HK-2 (cell line): ENCODE results near the gene LGR4.

Source experiments
- DNase-seq: peaks from one replicate; pipeline ENCODE4 v3.0.0-alpha.2; 2018; ENCODE audit not compliant: unreplicated experiment

The LGR4 gene

GRCh38 chr11:27401833-27402316, 70.7 kb downstream of the LGR4 start:
- DNase-seq: no peak

DNA sequence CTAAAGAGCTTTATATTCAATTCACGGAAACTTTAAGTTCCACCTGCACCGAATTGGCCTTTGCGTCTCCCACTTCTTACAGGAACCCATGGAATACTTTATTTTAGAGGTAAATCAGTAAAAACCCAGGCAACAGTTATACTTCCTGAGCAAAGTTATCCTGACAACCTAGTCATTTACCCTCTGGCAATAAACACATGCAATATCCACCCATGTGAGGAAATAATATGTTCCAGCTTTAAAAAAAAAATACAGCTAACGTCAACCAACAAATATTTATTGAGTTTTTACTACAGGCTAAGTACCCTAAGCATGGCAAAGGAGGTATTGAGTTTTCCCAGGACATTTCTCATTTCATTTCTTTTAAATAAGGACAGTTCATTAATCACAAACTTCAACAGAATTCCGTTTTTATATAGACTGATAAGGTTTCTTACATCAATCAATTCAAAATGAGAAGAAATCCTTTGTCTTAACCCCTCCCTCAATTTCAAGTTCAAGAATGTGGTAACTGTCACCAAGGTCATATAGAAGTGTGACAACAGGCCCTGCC, 71.2 kb downstream of the LGR4 start:
- DNase-seq: no peak

GRCh38 chr11:27398400-27398770, 74.2 kb downstream of the LGR4 start:
- DNase-seq: no peak

DNA sequence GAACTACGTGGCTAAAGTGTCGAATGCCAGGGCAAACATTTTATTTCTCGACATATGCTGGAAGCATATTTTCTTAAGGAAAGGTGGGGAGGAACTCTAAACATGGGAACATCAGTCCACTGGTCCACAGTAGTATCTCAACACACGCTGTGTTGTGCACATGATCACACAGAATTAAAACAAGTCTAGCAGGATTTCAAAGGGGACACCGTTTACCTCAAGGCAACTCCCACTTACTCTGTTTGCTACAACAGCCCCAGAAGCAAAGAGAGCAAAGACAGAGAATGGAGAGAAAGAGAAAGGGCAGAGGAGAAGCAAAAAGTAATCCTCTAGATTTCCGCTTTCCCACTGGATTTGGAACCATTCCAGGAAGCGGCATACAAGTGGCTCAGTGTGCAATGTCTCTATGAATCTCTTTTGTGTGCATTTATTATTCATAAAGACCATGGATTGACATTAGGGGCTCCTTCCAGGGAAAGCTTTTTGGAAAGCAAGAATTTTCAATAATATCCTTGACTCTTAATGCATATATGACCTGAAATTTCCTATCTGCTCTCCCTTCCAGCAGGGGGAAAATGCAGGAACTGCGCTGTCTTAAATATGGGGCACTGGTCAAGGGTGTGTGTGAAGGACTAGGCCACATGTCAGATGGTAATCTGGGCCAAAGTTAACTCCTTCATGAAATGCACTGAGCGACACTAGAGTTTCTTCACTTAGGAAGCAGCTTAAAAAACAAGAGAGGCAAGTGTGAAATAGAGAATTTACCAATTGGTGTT, 74.8 kb downstream of the LGR4 start:
- DNase-seq: no peak

DNA sequence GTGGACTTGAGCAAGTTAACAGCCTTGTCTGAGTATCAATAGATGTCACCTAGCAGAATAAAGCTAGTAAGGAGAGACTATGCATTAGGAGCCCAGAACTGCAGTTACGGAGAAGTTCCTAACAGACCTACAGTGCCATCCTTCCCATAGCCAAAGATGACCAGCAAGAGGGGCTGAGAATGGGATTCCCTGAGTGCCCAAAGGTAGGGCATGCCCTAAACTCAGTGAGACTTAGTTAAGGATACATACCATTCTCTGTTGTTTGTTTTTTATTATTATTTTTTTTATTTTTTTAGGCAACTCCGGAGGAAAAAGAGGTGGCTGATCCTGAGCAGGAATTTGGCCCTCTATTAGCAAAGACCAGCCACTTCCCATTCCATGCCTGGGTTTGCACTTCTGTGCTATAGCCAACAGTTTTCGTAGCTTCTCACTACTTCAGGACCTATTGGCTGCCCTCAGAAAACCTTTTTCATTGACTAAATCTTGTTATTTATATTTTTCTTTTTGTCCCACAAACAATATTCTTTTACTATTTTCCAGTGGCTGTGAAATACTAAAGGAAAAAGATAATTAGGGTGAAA, 76.2 kb downstream of the LGR4 start:
- DNase-seq: no peak

- DNase-seq: no peak
Observed at GRCh38 chr11:27395556-27396258, 76.9 kb downstream of the LGR4 start.

DNA sequence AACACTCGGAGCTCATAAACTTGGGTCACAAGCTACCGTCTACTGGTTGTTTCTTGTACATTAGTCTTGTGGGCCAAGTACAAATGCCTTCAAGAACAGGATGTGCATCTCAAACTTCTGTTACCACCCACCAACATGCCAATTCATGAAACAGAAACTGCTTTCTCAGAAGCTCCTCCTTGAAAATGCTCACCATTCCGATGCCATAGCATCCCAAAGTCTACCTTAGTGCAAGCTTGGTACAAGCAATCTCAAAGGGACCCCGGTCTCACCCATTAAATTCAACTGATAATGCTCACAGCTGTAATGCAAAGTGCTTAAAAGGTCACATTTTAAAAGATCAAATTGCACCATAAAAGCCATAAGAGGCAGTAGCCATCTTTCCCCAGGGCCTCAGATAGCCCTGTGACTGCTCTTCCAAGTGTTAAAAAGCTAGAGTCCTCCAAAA, 77.8 kb downstream of the LGR4 start:
- DNase-seq: no peak

DNA sequence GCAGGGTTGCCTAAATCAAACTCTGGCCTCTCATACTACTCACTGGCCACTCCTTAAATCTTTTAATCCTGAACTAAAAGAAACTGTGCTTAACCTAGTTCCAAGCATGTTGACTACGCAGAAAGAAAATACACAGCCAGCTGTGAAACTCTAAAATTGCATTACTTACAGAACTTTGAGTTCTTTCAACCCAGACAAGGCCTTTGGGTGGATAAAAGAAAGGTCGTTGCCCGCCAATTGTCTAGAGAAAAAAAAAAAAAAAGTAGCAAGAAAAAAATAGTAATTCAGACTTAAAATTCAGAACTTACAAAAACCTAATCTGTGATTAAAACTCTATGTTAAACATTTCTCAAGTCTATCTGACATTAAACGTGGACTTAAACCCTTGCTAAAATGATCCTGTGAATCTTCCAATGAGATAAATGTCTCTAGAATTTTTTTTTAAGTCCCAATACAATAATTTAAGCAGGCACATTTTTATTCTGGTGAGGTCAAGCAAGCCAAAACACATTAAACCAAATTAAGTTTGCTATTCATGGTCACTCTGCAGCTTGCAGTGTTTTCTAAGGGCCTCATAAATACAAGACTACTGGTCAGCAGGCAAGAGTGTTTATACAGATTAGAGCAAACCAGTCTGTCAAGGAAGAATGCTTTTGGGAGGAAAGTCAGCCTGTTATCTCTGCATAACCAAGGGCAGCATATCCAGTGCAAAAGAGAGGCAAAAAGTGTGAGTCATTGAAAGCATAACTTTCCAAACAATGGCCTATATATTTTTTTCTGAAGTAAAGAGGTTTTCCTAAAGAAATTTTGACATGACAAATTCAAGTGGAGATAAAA, 80.1 kb downstream of the LGR4 start:
- no peak for DNase-seq

DNA sequence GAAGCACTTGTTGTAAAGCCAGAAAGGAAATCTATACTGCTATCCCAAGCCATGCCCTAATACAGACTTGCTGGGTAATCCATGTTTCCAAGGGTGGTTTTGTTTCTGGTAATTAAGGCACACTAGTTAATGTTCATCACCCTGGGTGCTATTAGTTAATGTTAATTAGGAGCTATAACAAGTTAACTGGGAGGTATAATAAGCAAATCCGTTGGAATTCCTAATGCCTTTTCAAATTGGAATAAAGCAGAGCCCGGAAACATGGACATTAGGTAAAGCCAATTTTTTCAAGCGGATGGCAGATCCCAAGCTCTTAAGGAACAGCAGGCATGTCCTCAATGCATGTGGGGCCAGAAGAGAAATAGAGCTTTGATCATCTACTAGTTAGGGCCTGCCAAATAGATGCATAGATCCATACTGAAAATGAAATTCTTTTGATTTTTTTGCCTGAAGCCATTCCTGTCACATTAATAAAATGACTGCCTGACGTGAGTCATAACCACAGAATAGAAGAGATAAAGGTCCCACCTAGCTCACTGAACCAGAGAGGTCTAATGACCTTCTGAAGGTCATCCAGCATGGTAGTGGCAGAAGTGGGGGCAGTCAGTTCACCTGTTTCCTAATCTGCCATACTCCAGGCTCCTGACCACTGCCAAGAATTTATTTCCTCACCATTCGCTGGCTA, 81.1 kb downstream of the LGR4 start:
- no peak for DNase-seq

GRCh38 chr11:27390318-27391295, 82.0 kb downstream of the LGR4 start:
- no peak for DNase-seq

DNA sequence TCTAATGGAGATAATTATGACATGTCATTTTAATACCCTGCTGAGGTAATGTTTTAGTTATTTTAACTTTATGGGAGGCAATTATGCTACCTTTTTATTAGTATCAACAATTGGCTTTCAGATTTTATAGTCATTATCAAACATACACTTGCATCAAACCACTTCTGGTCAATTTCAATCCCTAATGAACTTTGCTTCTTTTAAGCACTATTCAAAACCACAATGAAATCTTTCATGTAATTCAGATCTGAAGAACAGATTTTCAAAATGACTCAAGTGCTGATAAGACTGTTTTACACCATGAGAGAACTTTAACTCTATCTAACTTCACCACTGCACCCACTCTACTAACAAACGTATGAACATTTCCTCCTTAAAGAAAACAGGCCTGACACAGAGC, 83.7 kb downstream of the LGR4 start:
- no peak for DNase-seq

- DNase-seq: no peak
Observed at GRCh38 chr11:27388001-27388400, 84.6 kb downstream of the LGR4 start.

DNA sequence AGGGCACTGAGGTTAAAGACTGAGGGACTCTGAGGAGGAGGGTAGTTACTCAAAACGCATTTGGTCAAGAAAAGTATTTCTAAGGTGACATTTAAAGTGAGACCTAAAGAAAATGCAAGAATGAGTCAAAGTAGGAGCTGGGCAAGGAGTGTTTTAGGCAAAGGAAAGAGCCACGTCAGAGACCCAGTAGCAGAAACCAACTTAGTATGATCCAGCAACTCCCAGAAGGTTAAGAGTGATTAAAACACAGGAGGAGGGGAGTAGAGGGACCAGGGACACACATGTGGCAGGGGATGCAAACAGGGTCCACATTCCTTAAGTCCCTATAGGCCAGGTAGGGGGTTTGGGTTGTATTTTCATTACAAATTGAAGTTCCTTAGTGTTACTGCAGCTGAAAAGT, 85.2 kb downstream of the LGR4 start:
- DNase-seq: no peak

GRCh38 chr11:27386181-27386845, 86.3 kb downstream of the LGR4 start:
- DNase-seq: no peak

GRCh38 chr11:27385245-27385644, 87.3 kb downstream of the LGR4 start:
- DNase-seq: no peak

GRCh38 chr11:27384227-27384626, 88.4 kb downstream of the LGR4 start:
- no peak for DNase-seq

DNA sequence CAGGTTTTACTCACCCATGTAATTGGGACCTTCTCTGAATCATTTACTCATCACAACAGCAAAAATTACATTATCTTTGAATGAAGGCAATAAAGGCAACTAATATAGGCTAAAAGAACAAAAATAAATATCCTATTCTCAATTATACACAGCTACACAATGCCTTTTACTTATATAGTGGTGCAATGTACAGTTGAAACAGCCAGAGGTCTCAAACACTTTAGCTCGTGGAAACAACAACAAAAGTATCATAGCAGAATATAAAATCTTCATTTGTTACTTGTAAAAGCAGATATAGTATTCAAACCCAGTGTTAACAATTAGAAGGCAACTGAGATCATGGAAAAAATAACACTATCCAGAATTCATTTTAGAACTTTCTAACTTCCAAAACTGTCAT, 88.9 kb downstream of the LGR4 start:
- DNase-seq: no peak

- DNase-seq: no peak
Observed at GRCh38 chr11:27381238-27381666, 91.3 kb downstream of the LGR4 start.

DNA sequence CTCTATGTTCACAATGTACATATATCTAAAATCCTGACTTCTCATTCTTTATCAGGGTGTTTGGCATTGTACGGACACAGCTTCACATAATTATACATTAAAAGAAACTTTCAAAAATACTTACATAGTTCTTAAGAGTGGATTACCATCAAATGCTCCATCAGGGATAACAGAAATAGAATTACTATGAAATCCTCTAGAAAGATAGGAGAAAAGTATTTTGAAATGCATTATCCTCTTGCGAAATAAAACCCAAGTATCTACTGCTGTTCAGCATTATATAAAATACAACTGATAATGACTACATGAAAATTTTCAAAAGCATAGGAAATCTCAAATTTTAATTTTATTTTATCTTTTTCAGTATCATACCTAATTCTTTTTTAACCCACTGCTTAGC, 91.8 kb downstream of the LGR4 start:
- no peak for DNase-seq
